Measurements from ENCODE around the gene F2RL3.

DNA sequence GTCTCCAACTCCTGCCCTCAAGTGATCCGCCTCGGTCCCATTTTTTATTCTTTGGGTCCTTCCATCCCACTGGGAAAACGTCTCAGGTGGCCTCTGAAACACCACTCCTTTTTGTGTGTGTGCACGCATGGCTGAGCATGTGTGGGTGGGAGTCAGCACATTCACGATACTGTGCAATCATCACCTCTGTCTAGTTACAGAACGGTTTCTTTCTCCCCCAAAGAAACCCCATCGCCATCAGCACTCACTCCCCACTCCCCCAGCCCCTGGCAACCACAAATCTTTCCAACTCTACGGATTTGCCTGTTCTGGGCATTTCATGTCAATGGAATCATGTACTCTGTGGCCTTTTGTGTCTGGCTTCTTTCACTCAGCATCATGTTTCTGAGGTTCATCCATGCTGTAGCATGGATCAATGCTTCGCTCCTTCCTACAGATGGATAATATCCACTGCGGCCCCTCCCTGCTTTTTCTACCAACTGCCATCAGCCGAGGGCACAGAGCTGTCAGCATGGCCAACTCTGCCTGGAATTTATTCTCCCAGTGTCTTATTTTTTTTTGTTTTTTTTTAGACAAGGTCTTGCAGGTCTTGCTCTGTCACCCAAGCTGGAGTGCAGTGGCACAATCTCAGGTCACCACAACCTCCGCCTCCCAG lies 9.7 kb downstream of the F2RL3 start:
- TF ChIP-seq, protein P1, sequence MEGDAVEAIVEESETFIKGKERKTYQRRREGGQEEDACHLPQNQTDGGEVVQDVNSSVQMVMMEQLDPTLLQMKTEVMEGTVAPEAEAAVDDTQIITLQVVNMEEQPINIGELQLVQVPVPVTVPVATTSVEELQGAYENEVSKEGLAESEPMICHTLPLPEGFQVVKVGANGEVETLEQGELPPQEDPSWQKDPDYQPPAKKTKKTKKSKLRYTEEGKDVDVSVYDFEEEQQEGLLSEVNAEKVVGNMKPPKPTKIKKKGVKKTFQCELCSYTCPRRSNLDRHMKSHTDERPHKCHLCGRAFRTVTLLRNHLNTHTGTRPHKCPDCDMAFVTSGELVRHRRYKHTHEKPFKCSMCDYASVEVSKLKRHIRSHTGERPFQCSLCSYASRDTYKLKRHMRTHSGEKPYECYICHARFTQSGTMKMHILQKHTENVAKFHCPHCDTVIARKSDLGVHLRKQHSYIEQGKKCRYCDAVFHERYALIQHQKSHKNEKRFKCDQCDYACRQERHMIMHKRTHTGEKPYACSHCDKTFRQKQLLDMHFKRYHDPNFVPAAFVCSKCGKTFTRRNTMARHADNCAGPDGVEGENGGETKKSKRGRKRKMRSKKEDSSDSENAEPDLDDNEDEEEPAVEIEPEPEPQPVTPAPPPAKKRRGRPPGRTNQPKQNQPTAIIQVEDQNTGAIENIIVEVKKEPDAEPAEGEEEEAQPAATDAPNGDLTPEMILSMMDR (IDR thresholded peaks at IDR 0.05) = no peak
- no peak for TF ChIP-seq POLR2A (IDR thresholded peaks at IDR 0.05)
